Activated CD8-positive, alpha-beta memory T cell treated with anti-CD3 and anti-CD28 coated beads for 48 hours (primary cell): Measurements from ENCODE around the gene RNF157.

Experiments
- DNase-seq, 3 experiments: peaks; one replicate each; pipeline ENCODE4 v3.0.0-alpha.2; 2020; ENCODE audit warnings: low read depth in 2 of 3, low spot score in 2 of 3

Gene RNF157

DNA sequence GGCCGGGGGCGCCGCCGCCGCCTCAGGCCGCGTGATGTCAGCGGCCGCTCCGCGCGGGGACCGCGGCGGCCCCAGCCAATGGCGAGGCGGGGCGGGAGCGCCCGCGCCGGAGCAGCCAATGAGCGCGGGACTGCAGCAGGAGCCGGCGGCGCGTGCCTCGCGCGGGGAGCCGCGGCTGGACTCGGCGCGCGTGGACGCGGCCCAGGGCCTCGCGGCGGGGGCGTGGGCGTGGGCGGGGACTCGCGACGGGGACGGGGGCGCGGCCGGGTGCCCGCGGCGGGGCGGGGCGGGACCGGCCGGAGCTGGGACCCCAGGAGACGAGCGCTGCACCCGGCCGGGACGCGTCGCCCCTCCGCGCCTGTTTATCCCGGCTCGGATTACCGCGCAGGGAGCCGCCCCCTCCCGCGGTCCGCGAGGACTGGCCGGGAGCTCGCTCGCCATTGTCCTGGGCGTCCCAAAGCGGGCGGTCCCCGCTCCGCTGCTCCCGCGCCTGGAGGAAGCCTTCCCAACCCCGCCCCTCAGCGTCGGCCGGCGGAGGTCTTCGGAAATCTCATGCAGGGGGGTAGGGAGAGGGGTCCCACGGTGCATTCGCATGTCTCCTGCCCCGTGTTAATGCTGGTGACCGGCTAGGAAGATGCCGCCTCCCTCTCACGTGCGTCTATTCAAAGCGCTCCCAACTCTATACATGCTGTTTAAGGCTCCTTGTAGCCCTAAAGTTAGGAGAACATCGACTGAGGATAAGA, at the start of gene RNF157:
Gene RNF157 (minus strand): TSS at position 33 of the 743 bp plus-strand sequence. CDS start 253 bp downstream, outside the sequence.
- DNase-seq, result no peak

DNA sequence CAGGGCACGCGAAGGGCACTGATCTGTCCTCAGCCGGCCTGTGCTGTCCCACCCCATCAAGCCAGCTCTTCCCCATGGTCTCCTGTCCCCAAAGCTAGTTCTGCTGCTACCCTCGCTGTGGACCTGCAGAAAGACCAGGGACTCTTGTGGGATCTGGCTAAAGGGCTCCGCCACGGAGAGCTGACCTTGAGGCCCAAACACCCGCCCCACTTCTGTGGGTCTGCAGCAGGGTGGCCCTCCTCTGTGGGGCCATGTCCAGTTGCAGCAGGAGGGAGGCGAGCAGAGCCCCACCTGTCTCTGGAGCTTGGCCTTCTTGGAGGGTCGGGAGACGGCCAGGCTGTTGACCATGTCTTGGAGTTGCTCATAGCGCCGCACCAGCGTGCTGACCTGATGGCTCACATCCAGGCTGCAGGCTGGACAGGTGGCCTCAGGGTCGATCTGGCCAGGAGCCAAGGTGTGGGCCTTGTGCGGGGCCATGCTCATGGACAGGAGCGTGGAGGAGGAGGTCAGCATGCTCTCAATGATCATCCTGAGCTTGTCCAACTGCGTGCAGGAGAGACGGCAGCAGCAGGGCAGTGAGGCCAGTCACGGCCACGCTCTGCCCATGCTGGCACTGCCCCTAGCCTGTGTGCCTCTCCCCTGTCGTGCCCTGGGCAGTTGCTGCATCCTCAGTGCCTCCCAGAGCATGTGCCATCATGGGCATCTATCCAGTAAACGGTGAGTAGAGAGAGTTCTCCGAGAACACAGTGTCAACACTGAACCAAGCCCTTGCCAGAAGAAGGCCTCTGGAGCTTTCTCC, 41.5 kb upstream of the RNF157 start:
- DNase-seq, result no peak

DNA sequence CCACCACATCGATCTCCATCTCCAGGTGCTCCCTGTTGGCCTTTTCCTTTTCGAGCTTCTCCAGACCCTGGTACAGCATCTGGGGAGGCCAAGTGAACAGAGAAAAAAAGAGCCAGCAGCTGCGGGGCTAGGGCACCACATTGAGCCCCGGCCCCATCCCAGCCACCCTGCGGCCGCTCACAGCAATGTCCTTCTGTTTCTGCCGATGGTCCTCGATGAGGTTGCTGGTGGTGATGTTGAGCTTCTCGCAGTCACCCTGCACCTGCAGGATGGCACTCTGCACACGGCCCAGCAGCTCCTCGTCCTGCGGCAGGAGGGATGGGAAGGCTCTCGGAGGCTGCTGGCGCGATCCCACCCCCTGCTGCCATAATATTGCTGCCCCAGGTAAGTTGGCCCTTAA, 40.4 kb upstream of the RNF157 start:
- no peak for DNase-seq

DNA sequence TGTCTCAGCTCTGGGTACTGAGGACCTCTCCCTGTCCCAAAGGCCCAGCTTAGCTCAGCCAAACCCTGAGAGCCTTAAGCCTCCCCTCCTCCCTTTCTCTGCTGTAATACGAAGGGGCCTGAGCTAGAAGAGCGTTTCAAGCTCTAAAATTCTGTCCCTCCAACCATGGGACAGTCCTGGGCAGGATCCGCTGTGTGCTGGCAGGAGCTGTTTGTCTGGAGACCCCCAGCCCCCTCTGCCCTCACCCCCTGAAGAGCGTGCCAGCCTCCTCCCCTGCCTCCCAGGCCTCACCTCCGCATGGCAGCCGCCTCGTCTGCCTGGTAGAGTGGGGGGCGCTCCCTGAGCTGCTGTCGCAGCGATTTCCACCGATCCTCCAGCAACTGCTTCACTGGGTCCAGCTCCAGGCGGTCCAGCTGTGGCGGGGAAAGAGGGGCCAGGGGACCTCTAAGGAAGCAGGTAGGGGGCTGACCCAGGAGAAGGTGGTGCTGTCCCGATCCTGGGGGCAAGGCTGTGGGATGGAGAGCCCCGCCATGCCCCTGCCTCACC, 39.5 kb upstream of the RNF157 start:
- no peak for DNase-seq

DNA sequence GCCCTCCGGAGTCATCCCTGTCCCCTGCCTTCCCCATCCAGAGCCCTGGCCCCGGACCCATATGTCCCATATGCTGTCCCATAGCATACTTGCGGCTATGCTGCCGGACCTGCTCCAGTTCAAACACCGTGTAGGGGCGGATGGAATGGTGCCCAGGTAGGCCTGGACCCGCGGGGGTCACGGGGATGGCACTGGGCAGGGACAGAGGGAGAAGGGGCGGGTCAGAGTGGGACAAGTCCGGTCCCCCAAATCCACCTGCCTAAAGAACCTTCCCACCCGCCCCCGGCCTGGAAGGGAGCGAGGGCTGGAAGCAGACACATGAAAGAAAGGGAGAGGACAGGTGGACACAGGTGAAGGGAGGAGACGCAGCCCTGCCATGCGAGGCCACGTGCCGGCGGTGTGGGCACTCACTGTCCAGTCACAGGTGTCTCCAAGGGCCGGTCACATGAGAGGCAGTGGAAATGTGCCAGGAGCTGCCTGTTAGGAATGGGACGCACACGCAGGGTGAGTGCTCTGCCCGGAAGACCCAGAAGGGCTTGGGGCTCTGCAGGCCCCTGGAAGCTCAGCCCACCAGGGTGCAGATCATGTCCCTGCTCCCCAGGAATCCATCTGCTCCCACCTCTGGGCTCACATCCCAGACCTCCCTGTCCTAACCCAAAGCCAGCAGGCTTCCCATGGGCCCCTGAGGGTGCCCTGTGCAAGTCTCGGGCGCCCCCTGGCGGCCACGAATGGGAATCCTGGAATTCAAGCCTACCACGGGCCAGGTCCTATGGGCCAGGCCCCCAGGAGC, 38.9 kb upstream of the RNF157 start:
- DNase-seq, result peak in 2 of 3 experiments; percentile 65 to 83

DNA sequence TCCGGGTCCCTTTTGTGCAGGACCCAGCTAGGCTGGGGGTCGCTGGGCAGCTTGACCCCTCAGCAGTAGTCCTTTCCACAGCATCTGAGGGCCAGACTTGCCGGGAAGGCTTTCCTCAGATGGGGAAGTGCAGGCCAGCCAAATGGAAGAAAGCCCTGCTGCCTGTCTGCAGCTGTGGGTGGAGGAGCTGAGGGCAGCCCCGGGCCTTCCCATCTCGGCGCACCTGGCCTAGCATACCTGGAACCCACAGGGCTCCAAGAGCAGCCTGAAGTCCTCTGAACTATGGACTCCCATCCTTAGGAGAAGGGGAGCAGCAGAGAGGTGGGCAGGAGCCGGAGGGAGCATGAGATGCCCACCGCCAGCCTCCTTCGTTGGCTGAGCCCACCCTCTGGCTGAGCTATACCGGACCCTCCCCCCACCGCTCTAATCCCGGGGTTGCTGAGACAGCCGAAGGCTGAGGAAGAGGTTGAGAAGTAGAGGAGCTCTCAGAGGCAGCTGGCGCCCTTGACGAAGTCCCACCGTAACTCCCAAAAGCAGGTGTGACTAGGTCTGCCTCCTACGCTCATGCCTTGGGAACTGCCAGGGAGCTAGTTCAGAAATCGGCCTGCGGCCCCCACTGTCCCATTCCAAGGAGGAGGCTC, 38.1 kb upstream of the RNF157 start:
- no peak for DNase-seq

DNA sequence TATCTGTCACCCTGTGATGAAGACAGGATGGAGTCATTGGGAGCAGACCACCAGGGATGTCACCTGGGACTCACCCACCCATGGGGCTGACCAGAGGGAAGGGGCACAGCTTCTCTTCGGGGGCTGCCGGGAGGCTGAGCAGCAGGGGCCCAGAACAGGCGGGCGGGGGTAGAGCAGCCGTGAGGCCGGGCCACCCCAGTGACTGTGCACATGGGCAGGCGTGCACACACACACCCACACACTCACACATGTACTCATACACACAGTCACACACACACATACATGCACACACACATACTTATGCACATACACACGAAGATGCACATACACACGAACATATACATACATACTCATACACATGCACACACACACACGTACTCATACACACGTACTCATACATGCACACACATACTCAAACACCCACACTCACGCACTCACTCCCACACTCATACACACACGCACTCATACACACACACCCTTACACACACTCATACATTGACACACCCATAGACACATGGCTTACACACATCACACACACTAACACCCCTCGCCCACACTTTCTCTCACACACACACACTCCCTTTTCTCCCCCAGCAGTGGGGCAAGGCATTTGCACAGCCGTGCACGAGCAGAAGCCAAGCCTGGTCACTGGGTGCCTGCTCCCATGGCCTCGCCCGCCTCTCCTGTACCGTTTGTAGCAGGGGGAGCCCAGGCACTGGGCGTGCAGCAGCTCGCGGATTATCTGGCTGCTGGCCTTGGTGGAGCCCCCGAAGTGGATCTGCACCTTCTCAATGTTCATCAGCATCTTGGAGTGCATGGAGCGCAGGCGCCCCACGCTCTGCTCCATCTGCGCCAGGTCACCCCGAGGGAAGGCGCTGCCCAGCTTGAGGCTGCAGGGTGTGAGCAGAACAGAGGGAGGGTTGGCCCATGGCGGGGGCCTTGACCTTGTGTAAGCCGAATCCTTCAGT, 37.3 kb upstream of the RNF157 start:
- no peak for DNase-seq

DNA sequence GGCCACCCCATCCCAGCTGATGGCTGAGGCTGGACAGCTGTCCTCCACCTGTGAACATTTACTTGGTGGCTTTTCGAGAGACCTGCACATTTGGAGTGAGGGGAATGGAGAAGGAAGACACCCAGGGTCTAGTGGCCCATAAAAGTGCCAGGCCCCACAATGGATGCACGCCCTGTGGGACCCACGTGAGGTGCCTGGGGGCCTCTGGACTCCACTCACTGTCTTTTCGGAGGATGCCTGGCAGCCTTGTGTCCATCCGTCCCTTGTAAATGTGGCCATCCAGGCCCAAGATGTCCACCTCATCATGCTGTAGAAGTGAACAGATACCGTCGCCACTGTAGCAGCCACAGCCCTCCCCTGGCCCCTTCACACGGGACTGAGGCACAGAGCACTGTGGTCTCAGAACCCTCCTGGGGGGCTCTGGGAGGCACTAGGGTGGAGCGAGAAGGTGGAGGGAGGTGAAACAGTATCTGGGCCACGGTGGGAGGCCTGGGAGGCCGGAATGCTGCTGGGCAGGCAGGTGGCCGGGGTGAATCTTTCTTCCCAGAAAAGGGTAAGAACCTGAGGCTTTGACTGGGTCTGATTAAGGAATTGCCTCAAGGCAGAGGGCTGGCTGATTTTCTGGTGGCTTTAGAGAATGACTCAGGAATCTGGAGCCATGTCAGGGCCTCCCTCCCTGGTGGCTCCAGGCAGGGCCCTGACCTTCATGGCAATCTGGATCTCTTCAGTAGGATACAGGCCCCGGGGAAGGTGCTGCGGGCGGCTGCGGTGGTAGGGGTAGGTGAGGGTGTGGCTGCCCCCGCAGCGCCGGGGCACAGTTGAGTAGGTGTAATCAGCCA, 36.4 kb upstream of the RNF157 start:
- DNase-seq, result no peak

DNA sequence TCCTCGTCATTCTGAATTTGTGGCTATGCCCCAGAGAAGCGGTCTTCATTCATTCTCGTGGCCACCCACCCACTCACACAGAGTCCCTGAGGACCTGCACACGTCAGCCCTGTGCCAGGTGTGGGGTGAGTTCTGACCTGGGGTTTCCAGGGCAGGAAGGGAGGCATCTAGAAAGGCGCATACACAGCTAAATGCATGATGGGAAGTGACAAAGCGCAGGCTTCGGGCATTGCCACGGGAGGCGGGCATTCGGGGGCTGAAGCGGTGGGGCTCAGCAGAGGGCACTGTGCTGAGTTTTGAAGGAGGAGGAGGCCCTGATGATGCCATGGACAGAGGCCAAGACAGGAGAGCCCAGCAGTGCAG, 35.8 kb upstream of the RNF157 start:
- no peak for DNase-seq

DNA sequence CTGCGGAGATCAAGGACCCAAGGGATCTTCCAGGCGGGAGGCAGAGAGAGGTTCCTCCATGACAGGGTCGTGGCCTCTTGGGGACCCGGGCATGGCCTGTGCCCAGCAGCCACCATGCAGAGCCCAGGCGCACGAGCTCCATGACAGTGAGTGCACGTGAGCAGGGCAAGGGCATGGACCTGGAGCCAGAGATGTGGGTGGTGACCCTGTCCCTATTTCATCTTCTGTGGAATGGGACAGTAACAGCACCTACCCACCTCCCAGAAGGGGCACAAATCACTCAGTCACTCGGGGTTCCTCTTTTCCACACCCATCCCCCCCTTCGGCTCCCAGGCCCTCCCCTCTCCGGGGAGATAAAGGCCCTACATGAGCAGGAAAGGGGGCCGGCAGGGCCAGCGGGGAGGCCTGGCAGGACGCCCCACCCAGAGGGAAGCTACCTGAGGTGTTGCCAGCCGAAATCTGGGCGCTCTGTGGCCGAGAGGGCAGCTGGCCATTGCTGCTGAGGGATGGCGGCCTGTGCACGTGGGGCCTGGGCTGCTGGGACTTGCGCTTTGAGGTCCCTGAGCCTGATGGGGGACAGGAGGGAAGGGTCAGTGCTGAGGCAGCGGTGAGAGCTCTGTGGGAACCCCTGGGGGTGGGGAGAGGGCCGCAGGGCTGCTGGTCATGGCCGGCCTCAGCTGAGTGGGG, 35.2 kb upstream of the RNF157 start:
- no peak for DNase-seq

DNA sequence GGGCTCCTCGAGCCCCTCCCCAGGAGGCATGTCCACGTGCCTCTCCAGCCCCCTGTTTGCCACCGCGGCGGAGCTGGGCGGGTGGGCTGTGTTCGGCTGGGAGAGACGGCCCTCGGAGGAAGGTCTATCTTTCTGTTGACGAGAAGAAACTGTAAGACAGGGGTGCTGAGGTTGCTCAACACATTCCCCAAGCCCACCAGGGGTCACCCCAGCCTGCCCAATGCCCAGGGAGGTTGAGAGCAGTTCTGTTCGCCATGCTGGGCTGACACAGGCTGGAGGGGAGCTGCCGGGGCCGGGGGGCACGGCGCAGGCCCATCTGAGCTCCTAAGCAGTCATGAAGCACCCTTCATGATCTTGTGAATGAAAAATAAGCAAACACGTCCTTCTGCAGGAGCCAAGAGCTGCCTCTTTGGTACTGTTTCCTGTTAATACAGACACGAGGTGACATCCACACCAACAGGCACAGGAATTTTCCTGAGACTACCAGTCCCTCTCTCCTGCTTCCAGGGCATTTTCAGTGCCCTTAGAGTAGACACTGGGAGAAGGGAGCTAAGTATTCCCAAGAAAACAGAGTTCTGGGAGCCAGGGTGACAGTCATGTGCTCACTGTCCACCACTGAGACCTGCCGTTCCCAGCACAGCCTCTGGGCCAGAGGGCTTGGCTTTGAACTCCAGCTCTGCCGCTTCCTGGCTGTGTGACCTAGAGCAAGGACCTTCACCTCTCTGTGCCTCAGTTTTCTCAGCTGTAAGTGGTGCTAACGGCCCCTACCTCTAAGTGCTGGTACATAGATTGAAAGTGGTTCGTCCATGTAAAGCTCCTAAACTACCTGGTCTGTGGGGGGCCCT, 34.0 kb upstream of the RNF157 start:
- DNase-seq, result no peak

DNA sequence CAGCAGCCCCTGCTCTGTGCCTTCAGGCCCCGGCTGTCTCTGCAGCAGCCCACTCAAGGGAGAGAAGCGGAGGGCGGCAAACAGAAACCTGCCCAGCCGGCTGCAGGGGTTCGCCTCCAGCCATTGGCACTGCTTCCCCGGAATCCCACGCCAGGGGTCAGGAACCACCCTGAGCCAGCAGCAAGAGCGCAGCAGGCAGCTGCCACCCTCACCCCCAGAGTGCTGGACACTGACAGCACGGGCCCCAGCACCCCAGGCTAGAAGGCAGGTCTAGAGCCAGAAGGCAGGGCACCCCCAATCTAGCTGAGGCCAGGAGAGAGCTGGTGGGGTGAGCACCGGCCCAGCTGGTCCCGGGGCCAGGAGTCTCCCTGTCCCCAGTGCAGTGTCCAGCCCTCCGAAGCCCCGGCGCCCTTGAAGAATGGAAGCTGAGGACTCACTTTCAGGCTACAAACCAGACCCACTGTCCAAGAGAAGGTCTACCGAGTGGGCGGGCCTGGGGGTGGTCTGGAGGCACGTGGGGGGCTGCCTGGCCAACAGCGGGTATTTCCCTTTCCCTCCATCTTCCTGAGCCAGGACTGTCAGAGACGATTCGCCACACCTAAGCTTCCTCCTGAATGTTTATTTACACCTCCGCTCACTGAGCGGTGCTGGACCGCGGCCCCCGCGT, 33.3 kb upstream of the RNF157 start:
- no peak for DNase-seq

DNA sequence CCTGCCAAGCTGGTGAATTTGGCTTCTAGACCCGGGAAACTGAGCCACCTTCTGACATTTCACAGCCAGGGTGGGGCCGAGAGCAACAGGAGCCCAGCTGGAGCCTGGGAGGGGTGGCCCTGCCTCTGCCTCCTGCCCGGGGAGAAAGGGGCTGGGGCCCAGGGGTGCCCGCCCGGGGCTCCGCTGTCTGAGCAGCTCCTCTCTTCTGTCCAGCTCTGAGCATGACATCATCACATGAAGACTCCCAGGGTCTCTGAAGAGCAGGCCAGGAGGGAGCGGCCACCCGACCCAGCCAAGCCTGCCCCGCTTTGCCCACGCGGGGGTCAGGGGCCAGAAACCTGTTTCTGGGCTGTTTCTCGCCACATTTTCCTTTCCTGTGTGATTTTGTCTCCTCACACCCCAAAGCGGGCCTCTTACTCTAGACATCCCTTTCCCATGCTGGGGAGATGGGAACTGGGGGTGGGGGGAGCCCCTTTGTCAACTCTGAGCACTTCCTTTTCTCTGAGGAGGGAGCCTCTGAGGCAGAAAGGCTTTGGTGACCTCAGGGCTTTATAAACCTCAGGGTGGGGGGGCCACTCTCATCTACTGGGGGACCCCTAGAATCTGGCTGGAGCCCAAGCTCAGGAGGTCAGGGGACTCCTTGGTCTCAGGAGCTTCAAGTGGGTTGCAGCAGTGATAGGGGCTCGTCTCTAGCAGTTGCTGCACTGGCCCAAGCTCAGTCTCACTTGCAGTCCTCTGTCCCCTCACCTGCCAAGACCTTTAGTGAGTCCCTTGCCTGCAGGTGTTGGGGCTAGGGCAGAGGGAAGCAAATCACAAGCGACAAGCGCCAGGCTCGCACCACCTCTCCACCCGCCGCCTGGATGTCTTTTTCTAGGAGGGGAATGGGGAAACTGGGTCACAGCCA, 32.5 kb upstream of the RNF157 start:
- peak in 1 of 3 experiments; percentile 61 for DNase-seq

DNA sequence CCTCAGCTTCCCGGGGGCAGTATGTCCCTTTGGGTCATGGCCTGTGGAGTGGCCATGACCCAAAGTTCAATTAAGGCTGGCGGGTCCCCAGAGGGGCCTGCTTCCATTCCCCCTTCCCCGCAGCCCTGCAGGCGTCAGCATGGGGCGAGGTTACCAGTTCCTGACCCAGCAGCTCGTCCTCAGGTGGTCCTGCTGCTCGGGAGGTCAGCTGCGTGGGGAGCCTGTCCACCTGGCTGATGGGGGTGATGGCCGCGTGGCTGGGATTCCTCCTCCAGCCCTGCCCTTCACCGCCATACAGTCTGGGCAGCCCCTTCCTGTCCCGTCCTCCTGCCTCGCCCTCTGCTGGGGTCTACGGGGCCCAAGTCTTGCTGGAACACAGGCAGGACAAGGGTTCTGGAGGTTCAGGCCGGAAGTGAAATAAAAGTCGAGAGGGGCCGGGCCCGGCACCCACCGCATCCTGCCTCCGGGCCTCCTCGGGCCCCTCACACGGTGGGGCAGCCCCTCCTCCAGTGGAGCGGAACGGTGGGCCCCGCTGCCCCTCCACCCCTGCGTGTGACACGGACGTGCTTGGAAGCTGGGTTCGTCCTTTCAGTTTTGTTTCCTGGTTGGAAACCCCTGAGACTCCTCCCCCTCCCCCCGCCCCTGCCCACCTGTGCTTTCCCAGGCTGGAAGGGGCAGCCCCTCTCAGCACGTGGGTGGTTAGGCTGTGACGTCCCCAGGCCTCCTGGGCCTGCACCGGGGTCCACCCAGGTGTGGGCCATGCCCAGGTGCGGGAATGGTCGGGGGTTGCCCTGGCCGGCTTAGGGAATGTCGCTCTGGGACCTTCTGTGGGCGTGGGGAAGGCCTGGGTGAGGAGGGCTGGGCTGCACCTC, 31.6 kb upstream of the RNF157 start:
- DNase-seq, result peak in 2 of 3 experiments; percentile 82 to 91
